ENCODE data around the gene SMAD6. TPM values are rescaled to one million over a fixed set of nuclear protein-coding genes. Genes with fewer than 3 reads are reported as not detected.
A peak's percentile ranks its signal among the peaks of the same experiment; 100 is the strongest.

SMAD6 gene
- total RNA-seq, 2 experiments from 2014 or later: 0.97 to 1.2 TPM

DNA sequence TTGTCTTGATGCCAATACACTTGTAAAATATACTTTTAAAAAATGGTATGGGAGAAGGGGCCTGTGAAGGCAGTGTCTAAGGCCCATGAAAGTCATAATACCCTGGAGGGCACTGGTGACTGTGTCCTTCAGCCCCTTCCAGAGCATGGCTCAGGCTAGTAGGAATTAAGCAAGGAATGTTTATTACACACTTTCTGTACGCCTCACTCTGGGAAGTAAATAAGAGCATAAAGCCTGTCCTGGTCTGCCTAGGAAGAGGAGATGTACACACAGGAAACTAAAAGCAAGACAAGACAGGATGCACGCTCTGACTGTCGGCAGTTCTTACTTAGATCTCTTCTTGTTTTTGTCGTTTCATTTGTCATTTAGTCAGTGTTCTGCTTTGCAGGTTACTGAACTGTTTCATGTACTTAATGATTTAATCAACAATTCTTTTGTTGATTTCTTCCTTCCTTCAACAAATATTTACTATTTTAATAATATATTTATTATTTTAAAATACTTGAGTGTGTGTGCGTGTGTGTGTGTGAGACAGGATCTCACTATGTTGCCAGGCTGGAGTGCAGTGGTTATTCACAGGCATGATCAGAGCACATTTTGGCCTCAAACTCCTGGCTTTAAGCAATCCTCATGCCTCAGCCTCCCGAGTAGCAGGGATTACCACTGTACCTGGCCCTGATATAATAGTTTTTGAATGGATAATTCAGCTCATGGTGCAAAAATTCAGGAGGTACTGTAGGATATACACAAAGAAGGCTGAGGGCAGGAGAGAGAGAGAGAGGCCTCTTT is 9.0 kb upstream of the SMAD6 start:
- H3K36me3 Mint-ChIP-seq (ENCODE audit: low read depth): no peaks in the 10 kb centered on the region
- peaks cover 8% of the 10 kb centered on the region for H3K4me1 Mint-ChIP-seq (ENCODE audit: low read depth)
- ChIA-PET CTCF (interaction anchor here (1.2 to 1.4 kb wide), 5 partner anchors 9 to 159 kb away, joined by 3 to 7 read pairs (median 3); partner anchors contain the start of gene SMAD6), POLR2A (interaction anchor here (1.0 kb wide), 1 partner anchor 9 kb away, joined by 5 read pairs; the partner anchor contains the start of gene SMAD6)
- peak; percentile 84 for ATAC-seq
- peak overlapping the region; percentile 85 for H3K27ac Mint-ChIP-seq
- H3K27me3 Mint-ChIP-seq (ENCODE audit: low read depth): no peaks in the 10 kb centered on the region
- H3K4me3 Mint-ChIP-seq: no peak overlapping the region
- DNase-seq: peak; percentile 47
- H3K9me3 Mint-ChIP-seq (ENCODE audit: insufficient read depth): no peaks in the 10 kb centered on the region

DNA sequence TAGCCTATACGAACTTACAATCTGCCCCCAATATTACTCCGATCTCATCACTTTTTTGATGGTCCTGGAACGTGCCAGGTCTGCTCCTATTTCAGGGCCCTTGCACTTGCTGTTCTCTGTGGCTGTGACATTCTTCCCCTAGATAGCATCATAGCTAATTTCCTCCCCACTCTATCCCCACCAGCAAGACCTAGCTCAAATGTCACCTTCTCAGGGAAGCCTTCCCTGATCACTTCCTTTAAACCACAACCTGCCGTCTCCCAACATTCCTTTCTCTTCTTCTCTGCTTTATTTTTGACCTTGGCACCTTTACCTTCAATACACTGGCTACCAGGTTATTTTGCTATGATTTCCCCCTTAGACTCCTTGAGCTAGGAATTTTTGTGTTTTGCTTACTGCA is 5.3 kb upstream of the SMAD6 start:
- H3K36me3 Mint-ChIP-seq (ENCODE audit: low read depth): no peaks in the 10 kb centered on the region
- H3K4me1 Mint-ChIP-seq (ENCODE audit: low read depth): peaks cover 18% of the 10 kb centered on the region
- CTCF ChIA-PET: interaction anchor here (0.8 kb wide), 1 partner anchor 155 kb away, joined by 3 read pairs; no protein-coding TSS in a partner anchor

DNA sequence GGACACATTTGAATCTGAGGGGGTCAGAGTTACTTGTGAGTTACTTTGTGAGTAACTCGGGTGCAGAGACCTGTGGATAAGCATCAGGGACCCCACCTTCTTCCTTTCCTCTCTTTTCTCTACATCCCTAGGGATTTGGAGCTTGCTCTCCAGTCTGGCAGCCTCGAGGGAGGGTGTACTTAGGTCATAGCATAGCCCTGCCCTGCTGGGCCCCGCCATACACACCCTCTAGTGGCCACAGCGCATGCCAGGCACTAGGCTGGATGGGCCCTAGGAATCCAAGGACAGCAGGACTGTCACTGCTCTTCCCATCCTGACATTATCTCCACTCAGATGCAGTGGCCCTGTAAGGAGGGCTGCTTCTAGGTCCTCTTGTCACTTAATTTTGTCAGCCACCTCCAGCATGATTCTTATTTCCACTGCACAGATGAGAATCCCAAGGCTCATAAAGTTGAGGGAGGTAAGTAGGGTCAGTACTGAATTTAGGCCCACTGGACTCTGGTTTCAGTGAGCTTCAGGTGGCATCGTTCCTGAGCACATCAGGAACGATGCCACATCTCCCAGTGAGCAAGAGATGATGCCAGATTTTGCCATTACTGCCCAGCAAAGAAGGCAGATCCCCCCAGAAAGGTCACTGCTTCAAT is 3.6 kb upstream of the SMAD6 start:
- Mint-ChIP-seq H3K9me3 (ENCODE audit: insufficient read depth) (no peaks in the 10 kb centered on the region), H3K27ac (no peak overlapping the region), H3K4me3 (no peak overlapping the region), H3K4me1 (ENCODE audit: low read depth) (peaks cover 17% of the 10 kb centered on the region), H3K36me3 (ENCODE audit: low read depth) (no peaks in the 10 kb centered on the region), H3K27me3 (ENCODE audit: low read depth) (peaks cover 2% of the 10 kb centered on the region)
- CTCF ChIA-PET: interaction anchor here (0.7 to 1.9 kb wide), 5 partner anchors 12 to 153 kb away, joined by 3 to 6 read pairs (median 3); no protein-coding TSS in a partner anchor
- DNase-seq (peak; percentile 39), ATAC-seq (no peak)
- POLR2A ChIA-PET: no interaction called here

More for the DNA sequence above, 5.3 kb upstream of the SMAD6 start:
- DNase-seq (no peak), ATAC-seq (no peak)
- POLR2A ChIA-PET: interaction anchor here (1.0 kb wide), 1 partner anchor 191 kb away, joined by 3 read pairs; the partner anchor contains the start of gene ZWILCH
- Mint-ChIP-seq H3K27ac (no peak overlapping the region), H3K9me3 (ENCODE audit: insufficient read depth) (no peaks in the 10 kb centered on the region), H3K4me3 (no peak overlapping the region), H3K27me3 (ENCODE audit: low read depth) (no peaks in the 10 kb centered on the region)

DNA sequence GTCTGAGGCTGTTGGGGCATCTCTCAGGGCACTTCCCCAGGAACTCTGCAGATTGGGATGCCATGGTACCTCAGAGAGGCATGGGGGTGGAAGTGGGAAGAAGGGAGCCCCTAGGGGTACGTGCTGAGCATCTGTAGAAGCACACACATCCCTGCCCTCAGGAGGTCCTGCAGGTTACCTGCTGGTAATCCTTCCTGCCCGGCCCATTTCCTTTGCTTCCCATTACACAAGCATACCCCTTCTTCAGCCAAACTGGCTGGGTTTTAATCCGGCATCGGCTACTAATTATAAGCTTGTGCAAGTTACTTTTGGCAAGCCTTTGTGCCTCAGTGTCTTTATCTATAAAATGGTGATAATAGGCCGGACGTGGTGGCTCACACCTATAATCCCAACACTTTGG is 3.1 kb upstream of the SMAD6 start:
- no peaks in the 10 kb centered on the region for H3K36me3 Mint-ChIP-seq (ENCODE audit: low read depth)
- H3K9me3 Mint-ChIP-seq (ENCODE audit: insufficient read depth): no peaks in the 10 kb centered on the region
- no peak overlapping the region for H3K27ac Mint-ChIP-seq
- H3K4me3 Mint-ChIP-seq: no peak overlapping the region
- ATAC-seq: no peak
- ChIA-PET CTCF (interaction anchor here (1.2 to 1.9 kb wide), 3 partner anchors 12 to 152 kb away, joined by 3 to 6 read pairs (median 5); no protein-coding TSS in a partner anchor), POLR2A (interaction anchor here (1.3 kb wide), 1 partner anchor 1394 kb away, joined by 3 read pairs; the partner anchor contains the start of gene RNU5B-1)
- DNase-seq: no peak
- peaks cover 2% of the 10 kb centered on the region for H3K27me3 Mint-ChIP-seq (ENCODE audit: low read depth)
- peaks cover 16% of the 10 kb centered on the region for H3K4me1 Mint-ChIP-seq (ENCODE audit: low read depth)

DNA sequence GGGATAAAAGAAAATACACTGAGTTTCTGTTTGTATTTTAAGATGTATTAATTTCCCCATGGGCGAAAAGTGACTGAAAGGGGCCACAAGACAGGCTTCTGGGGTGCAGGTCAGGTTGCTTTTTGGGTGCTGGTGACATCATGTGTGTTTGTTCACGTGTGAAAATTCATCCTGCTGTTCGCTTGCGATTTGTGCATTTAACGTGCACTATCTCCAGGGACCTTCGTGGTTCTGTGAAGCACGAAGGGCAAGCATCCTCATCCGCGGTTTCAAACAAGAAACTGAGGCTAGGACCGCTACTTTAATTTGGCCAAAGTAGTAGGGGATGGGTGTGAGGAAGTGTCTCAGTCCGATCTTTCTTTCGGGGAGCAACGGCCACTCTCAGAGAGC is 1.6 kb upstream of the SMAD6 start:
- ChIA-PET POLR2A (interaction anchor here (0.6 to 1.8 kb wide), 6 partner anchors 10 to 85 kb away, joined by 3 to 8 read pairs (median 3); no protein-coding TSS in a partner anchor), CTCF (interaction anchor here (1.0 to 1.9 kb wide), 4 partner anchors 16 to 158 kb away, joined by 3 to 7 read pairs (median 4); no protein-coding TSS in a partner anchor)
- peak overlapping the region; percentile 86 for H3K27ac Mint-ChIP-seq
- no peaks in the 10 kb centered on the region for H3K36me3 Mint-ChIP-seq (ENCODE audit: low read depth)
- H3K9me3 Mint-ChIP-seq (ENCODE audit: insufficient read depth): no peaks in the 10 kb centered on the region
- DNase-seq: peak; percentile 41
- ATAC-seq: no peak
- H3K4me1 Mint-ChIP-seq (ENCODE audit: low read depth): peaks cover 21% of the 10 kb centered on the region
- H3K4me3 Mint-ChIP-seq: peak overlapping the region; percentile 85
- peaks cover 16% of the 10 kb centered on the region for H3K27me3 Mint-ChIP-seq (ENCODE audit: low read depth)

DNA sequence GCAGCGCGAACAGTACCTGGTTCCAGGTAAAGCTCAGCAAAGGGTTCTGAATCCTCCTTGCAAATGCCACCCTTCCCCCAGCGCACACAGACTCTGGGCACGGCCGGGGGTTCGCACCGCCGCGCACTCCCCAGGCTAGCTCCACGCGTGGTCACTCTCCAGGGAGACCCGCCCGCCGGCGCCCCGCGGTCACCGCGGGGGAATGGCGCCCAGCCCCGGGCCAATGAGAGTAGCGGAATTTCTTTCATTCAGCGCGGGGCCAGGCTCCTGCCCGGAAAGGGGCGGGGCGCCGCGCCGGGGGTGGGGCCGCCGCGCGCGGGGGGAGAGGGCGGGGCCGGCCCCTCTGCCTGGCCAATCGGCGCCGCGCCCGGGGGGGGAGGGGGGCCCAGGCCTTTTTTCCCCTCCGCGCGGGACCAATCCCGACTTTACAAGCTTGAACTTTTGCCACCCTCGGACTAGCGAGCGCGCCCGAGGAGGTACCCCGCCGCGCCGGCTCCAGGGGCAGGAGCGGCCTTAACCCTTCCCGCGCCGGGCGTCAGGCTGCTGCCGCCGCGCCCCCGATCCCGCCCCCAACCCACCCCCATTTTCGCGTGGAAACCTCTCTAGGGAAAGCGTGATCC is 1.1 kb upstream of the SMAD6 start:
- Mint-ChIP-seq H3K27ac (peak overlapping the region; percentile 87), H3K4me1 (ENCODE audit: low read depth) (peaks cover 21% of the 10 kb centered on the region), H3K27me3 (ENCODE audit: low read depth) (peaks cover 21% of the 10 kb centered on the region), H3K9me3 (ENCODE audit: insufficient read depth) (no peaks in the 10 kb centered on the region), H3K36me3 (ENCODE audit: low read depth) (no peaks in the 10 kb centered on the region), H3K4me3 (peak overlapping the region; percentile 87)
- CTCF ChIA-PET: interaction anchor here (1.0 to 1.5 kb wide), 3 partner anchors 82 to 157 kb away, joined by 3 to 7 read pairs (median 3); no protein-coding TSS in a partner anchor
- POLR2A ChIA-PET: interaction anchor here (0.6 to 1.8 kb wide), 7 partner anchors 8 to 86 kb away, joined by 3 to 8 read pairs (median 3); no protein-coding TSS in a partner anchor
- ATAC-seq (peak; percentile 78), DNase-seq (peak; percentile 94)

DNA sequence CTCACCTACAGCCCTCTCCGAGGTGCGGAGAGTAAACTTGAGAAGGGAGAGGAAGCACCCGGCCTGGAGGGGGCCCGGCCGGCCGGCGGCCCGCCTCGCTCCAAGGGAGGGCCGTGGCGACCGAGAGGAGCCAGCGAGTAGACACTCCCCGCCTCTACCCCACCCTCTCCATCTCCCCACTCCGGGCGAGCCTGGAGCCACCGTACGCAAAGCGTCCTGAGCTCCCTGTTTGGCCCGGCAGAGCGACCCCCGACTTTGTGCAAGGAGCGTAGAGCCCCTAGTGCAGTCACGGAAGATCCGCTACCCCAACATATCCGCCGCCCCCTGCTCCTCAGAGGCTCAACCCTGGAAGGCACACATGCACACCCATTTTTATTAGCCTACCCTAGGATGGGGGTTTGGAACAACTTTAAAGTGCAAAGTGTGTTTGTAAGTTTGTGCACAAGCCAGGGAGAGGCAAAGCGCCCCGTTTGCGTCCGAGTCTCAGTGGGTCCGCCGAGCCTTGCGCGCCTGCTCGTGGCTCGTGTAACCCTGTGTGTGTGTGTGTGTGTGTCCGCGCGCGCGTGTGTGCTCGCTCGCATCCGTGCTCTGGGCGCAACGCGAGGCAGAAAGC is 508 bp upstream of the SMAD6 start:
- POLR2A ChIA-PET: interaction anchor here (0.7 to 1.8 kb wide), 5 partner anchors 8 to 693 kb away, joined by 3 to 8 read pairs (median 3); no protein-coding TSS in a partner anchor
- H3K4me1 Mint-ChIP-seq (ENCODE audit: low read depth): peaks cover 21% of the 10 kb centered on the region
- ATAC-seq (peak; percentile 56), DNase-seq (peak; percentile 65)
- peak overlapping the region; percentile 87 for H3K27ac Mint-ChIP-seq
- CTCF ChIA-PET: interaction anchor here (0.9 to 2.4 kb wide), 4 partner anchors 8 to 157 kb away, joined by 3 to 10 read pairs (median 4); no protein-coding TSS in a partner anchor
- peak overlapping the region; percentile 87 for H3K4me3 Mint-ChIP-seq
- H3K36me3 Mint-ChIP-seq (ENCODE audit: low read depth): no peaks in the 10 kb centered on the region
- peaks cover 22% of the 10 kb centered on the region for H3K27me3 Mint-ChIP-seq (ENCODE audit: low read depth)
- no peaks in the 10 kb centered on the region for H3K9me3 Mint-ChIP-seq (ENCODE audit: insufficient read depth)

DNA sequence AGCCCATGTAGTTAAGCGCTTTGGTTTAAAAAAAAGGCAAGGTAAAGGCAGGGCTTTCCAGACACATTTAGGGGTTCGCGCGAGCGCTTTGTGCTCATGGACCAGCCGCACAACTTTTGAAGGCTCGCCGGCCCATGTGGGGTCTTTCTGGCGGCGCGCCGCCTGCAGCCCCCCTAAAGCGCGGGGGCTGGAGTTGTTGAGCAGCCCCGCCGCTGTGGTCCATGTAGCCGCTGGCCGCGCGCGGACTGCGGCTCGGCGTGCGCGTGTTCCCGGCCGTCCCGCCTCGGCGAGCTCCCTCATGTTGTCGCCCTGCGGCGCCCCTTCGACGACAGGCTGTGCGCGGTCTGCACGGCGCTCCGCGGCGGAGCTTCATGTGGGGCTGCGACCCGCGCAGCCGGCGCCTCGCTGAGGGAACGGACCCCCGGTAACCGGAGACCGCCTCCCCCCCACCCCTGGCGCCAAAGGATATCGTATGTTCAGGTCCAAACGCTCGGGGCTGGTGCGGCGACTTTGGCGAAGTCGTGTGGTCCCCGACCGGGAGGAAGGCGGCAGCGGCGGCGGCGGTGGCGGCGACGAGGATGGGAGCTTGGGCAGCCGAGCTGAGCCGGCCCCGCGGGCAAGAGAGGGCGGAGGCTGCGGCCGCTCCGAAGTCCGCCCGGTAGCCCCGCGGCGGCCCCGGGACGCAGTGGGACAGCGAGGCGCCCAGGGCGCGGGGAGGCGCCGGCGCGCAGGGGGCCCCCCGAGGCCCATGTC is 927 bp downstream of the SMAD6 start:
- H3K36me3 Mint-ChIP-seq (ENCODE audit: low read depth): no peaks in the 10 kb centered on the region
- H3K27me3 Mint-ChIP-seq (ENCODE audit: low read depth): peaks cover 22% of the 10 kb centered on the region
- ChIA-PET POLR2A (interaction anchor here (1.2 kb wide), 2 partner anchors 9 to 301 kb away, joined by 3 to 4 read pairs; no protein-coding TSS in a partner anchor), CTCF (interaction anchor here (1.5 to 3.1 kb wide), 3 partner anchors 84 to 148 kb away, joined by 3 to 13 read pairs (median 10); no protein-coding TSS in a partner anchor)
- DNase-seq: peak; percentile 31
- no peak for ATAC-seq
- no peak overlapping the region for H3K27ac Mint-ChIP-seq
- H3K9me3 Mint-ChIP-seq (ENCODE audit: insufficient read depth): no peaks in the 10 kb centered on the region
- peaks cover 21% of the 10 kb centered on the region for H3K4me1 Mint-ChIP-seq (ENCODE audit: low read depth)
- peak overlapping the region; percentile 87 for H3K4me3 Mint-ChIP-seq

DNA sequence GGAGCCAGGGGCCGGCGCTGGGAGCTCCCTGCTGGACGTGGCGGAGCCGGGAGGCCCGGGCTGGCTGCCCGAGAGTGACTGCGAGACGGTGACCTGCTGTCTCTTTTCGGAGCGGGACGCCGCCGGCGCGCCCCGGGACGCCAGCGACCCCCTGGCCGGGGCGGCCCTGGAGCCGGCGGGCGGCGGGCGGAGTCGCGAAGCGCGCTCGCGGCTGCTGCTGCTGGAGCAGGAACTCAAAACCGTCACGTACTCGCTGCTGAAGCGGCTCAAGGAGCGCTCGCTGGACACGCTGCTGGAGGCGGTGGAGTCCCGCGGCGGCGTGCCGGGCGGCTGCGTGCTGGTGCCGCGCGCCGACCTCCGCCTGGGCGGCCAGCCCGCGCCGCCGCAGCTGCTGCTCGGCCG is 1.5 kb downstream of the SMAD6 start:
- peaks cover 22% of the 10 kb centered on the region for H3K27me3 Mint-ChIP-seq (ENCODE audit: low read depth)
- H3K36me3 Mint-ChIP-seq (ENCODE audit: low read depth): no peaks in the 10 kb centered on the region
- no peak overlapping the region for H3K4me3 Mint-ChIP-seq
- DNase-seq: peak; percentile 32
- peaks cover 21% of the 10 kb centered on the region for H3K4me1 Mint-ChIP-seq (ENCODE audit: low read depth)
- CTCF ChIA-PET: interaction anchor here (1.5 to 3.1 kb wide), 3 partner anchors 85 to 148 kb away, joined by 3 to 13 read pairs (median 10); no protein-coding TSS in a partner anchor
- H3K9me3 Mint-ChIP-seq (ENCODE audit: insufficient read depth): no peaks in the 10 kb centered on the region
- POLR2A ChIA-PET: interaction anchor here (1.2 kb wide), 2 partner anchors 8 to 302 kb away, joined by 3 to 4 read pairs; no protein-coding TSS in a partner anchor
- no peak overlapping the region for H3K27ac Mint-ChIP-seq
- no peak for ATAC-seq
